Activated T-helper 1 cell treated with anti-CD3 and anti-CD28 coated beads, Interleukin-12 subunit alpha, Interleukin-12 subunit beta, Interleukin-2, Interleukin-4 antibody, amounts not matched to agents 30 ng/mL and 10 ng/mL and 1 ng/mL, durations not matched to agents 14 hours and 24 hours and 36 hours (primary cell): ENCODE results near the gene ARL3. TPM values are rescaled to one million over a fixed set of nuclear protein-coding genes. Genes with fewer than 3 reads are reported as not detected.
A peak's percentile ranks its signal among the peaks of the same experiment; 100 is the strongest.

ENCODE experiments used
- DNase-seq: peaks from one replicate; pipeline ENCODE4 v3.0.0; 2021; ENCODE audit warnings: low spot score
- H3K27ac Mint-ChIP-seq: one replicate; pipeline ENCODE4 v1.8.0; 2021; ENCODE audit warnings: mild to moderate bottlenecking, mixed read lengths
- H3K27me3 Mint-ChIP-seq: one replicate; pipeline ENCODE4 v1.8.0; 2022; ENCODE audit warnings: mild to moderate bottlenecking, moderate library complexity, mixed read lengths; ENCODE audit not compliant: insufficient read depth
- H3K36me3 Mint-ChIP-seq: one replicate; pipeline ENCODE4 v1.8.0; 2021; ENCODE audit warnings: low read depth, mixed read lengths
- H3K4me1 Mint-ChIP-seq: one replicate; pipeline ENCODE4 v1.8.0; 2021; ENCODE audit warnings: low read depth, mixed read lengths
- H3K4me3 Mint-ChIP-seq: one replicate; pipeline ENCODE4 v1.8.0; 2021; ENCODE audit warnings: mild to moderate bottlenecking, moderate library complexity, mixed read lengths
- H3K9me3 Mint-ChIP-seq: one replicate; pipeline ENCODE4 v1.8.0; 2021; ENCODE audit warnings: mixed read lengths
- intact Hi-C: fragments of 100-400 bp; cut with micrococcal nuclease; formaldehyde crosslinking; loops from one replicate; pipeline ENCODE4 v1.15.1; 2024
- total RNA-seq: library from RNA; stranded (reverse); gene quantifications from 2 replicates; pipeline ENCODE4 v1.2.3, GENCODE V29; 2022

Gene ARL3
- total RNA-seq, 1 donor from 2014 or later: 6.6 TPM

DNA sequence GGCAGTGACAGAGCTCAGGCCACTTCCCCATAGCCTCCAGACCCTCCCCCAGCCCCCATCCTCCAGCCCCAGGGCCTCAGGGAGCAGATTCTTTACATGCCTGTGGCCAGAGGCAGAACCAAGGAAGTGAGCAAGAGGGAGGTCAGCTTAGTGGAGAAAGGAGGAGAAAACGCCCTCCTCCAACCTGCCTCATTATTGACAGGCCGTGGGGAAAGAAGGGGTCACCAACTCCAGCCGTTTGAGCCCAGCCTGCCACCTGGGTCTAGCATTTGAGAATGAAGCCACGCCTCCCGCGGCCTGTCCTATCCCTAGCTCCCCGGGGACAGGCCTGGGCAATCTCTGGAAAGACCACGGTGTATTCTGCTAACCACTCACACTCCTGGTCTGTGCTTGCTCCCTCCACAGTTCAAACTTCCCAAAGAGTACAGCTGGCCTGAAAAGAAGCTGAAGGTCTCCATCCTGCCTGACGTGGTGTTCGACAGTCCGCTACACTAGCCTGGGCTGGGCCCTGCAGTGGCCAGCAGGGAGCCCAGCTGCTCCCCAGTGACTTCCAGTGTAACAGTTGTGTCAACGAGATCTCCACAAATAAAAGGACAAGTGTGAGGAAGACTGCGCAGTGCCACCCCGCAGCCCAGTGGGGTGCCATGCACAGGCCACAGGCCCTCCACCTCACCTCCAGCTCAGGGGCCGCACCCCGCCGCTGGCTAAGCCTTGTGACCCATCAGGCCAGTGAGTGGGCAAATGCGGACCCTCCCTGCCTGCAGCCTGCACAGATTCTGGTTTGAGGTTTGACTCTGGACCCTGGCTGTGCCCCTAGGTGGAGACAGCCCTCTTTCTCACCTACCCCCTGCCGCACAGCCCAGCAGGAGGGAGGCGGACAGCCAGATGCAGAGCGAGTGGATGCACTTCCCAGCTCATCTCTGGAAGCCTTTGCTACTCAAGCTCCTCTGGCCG lies 84.3 kb downstream of the ARL3 start:
- Mint-ChIP-seq H3K36me3 (peaks cover 4% of the 10 kb centered on the region), H3K4me1 (peaks cover 33% of the 10 kb centered on the region), H3K27me3 (no peaks in the 10 kb centered on the region), H3K4me3 (no peak overlapping the region), H3K9me3 (no peaks in the 10 kb centered on the region), H3K27ac (no peak overlapping the region)
- DNase-seq: no peak
- intact Hi-C loops: no loop called here

DNA sequence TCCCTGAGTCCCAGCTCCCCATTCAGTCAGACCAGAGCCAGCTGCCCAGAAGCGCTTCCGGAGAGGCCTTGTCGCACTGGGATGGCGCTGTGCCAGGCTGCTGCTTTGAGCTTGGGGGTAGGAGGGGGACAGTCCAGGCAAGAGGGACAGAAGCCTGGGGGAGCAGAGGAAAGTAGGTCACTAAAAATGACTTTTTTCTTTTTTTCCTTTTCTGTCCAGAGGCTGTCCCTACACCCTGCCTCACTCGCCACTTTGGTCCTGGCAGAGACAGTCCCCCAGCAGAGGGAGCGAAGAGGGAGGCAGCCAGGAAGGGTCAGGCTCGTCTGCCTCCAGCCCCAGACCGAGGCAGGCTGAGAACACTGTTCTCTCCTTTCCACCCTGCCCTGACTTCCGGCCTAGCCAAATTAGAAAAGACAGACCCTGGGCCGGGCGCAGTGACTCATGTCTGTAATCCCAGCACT lies 85.7 kb downstream of the ARL3 start:
- peaks cover 26% of the 10 kb centered on the region for H3K4me1 Mint-ChIP-seq
- H3K27ac Mint-ChIP-seq: no peak overlapping the region
- peaks cover 4% of the 10 kb centered on the region for H3K36me3 Mint-ChIP-seq
- DNase-seq: no peak
- no peak overlapping the region for H3K4me3 Mint-ChIP-seq
- intact Hi-C loops: no loop called here
- H3K27me3 Mint-ChIP-seq: no peaks in the 10 kb centered on the region
- H3K9me3 Mint-ChIP-seq: no peaks in the 10 kb centered on the region

DNA sequence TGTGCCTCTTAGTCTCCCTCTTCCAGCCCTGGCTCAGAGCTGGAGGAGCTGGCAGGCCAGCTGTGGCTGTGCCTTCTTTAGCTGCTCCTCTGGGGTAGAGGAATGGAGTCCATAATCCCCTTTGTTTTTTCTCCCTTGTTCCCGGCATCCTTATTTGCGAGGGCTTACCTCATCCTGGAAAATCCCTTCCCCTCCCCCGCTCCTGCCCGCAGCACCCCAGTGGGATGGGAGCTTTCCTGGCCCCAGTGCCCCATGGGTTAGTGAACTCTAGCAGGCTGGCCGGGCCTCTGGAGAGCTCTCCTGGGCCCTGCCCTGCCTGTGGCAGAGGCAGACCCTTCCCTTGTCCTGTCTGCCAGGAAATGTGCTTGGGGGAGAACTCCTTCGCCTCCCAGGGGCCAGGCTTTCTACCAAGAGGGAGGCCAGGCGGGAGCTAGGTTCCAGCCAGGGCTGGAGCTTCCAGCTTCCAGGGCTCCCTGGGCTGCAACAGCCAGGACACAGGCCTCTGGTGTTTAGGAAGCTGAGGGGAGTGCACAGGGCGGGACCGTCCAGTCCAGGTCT lies 86.4 kb downstream of the ARL3 start:
- intact Hi-C loops: no loop called here
- no peak overlapping the region for H3K27ac Mint-ChIP-seq

DNA sequence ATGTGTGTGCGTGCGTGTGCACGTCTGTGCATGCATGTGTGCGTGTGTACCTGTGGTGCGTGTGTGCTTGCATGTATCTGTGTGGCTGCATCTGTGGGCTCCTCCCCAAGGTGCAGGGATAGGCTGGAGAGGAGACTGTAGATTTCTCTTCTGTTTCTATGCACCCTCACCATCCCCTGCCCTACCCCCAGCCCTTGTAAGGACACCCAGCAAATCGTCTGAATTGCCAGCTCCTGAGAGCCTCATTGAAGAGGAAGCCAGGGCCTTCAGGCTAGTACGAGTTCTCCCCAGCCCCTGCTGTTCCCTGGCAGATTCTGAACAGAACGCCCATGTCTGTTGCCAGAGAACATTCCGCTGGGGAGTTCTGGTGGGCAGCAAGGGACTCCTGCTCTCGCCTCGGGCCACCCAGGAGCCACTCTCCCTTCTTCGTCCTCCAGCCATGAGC lies 86.9 kb downstream of the ARL3 start:
- Mint-ChIP-seq H3K4me3 (no peak overlapping the region), H3K36me3 (peaks cover 7% of the 10 kb centered on the region), H3K4me1 (peaks cover 14% of the 10 kb centered on the region), H3K9me3 (no peaks in the 10 kb centered on the region), H3K27me3 (no peaks in the 10 kb centered on the region), H3K27ac (peak overlapping the region; percentile 24)
- no peak for DNase-seq
- intact Hi-C loops: no loop called here

More for the DNA sequence above, 86.4 kb downstream of the ARL3 start:
- no peaks in the 10 kb centered on the region for H3K27me3 Mint-ChIP-seq
- H3K4me1 Mint-ChIP-seq: peaks cover 19% of the 10 kb centered on the region
- H3K36me3 Mint-ChIP-seq: peaks cover 7% of the 10 kb centered on the region
- no peak for DNase-seq
- H3K4me3 Mint-ChIP-seq: no peak overlapping the region
- H3K9me3 Mint-ChIP-seq: no peaks in the 10 kb centered on the region

DNA sequence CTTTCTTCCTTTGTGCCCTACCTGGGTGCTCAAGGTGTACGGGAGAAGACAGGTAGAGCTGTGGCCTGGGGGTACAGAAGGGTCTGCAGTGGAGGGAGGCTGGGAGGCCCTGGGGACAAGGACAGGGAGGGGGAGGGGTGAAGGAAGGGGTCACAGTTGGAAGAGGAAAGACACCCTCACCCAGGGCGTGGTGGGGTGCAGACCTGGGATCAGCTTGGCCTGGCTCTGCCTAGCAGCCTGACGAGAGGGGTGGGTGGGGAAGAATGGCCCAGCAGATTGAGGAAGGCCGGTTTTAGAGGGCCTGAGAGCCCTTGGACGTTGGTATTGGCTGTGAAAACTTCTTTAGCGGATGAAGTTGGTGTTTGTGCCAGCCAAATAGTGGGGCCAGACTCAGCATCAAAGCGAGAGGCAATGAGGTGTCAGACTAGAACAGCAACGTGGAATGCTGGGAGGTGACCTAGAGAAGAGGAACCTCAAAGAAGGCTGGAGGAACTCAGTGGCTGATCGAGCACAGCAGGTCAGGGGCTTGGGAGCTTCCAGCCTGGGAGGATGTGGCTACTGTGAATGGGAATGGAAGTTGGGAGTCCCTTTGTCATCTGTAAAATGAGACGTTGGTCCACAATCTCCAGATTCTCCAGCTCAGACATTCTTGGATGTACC lies 88.0 kb downstream of the ARL3 start:
- no peaks in the 10 kb centered on the region for H3K27me3 Mint-ChIP-seq
- peaks cover 4% of the 10 kb centered on the region for H3K36me3 Mint-ChIP-seq
- no peak overlapping the region for H3K4me3 Mint-ChIP-seq
- intact Hi-C loops: no loop called here
- H3K9me3 Mint-ChIP-seq: no peaks in the 10 kb centered on the region
- H3K4me1 Mint-ChIP-seq: peaks cover 3% of the 10 kb centered on the region
- H3K27ac Mint-ChIP-seq: no peak overlapping the region
- DNase-seq: no peak

DNA sequence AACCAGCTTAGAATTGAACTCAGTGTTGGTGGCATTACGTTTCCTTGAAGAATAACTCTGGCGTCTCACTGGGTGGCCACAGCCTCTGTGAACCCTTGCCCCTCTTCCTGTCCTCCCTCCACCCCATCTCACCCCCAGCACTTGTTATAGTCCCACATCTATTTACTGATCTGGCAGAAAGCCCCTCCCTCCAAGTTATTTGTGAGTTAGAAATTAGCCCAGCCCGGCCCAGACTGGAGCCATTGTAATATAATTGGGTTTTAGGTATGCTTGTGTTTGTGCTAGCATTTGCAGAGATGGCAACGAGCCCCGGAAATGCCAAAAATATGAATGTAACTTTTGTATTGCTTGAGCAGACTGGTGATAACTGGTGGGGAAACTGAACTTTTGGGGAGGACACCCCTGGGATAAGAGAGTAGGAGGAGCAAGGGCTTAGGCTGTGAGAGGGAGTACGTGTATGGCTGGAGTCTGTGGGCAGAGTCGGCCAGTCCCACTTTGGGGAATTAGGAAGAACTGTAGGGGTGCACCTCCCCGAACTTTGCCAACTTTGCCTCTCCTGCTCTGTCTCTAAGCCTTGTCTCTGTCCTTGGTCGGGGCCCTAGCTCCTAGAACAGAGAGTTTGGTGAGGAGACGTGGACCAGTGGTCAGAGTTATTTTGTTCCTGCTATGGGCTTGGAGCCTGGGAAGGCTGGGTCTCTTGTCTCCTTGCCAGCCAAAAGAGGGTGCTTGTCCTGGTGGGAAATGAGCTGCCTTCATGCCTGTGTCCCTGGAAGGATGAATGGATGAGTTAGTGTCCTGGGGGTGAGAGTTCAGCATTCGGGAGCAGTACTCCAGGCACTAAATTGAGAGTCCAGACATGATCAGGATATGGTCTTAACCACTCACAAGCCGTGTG lies 89.2 kb downstream of the ARL3 start:
- Mint-ChIP-seq H3K27ac (no peak overlapping the region), H3K27me3 (no peaks in the 10 kb centered on the region), H3K36me3 (peaks cover 2% of the 10 kb centered on the region), H3K9me3 (no peaks in the 10 kb centered on the region), H3K4me1 (no peaks in the 10 kb centered on the region), H3K4me3 (no peak overlapping the region)
- intact Hi-C loops: no loop called here
- no peak for DNase-seq

DNA sequence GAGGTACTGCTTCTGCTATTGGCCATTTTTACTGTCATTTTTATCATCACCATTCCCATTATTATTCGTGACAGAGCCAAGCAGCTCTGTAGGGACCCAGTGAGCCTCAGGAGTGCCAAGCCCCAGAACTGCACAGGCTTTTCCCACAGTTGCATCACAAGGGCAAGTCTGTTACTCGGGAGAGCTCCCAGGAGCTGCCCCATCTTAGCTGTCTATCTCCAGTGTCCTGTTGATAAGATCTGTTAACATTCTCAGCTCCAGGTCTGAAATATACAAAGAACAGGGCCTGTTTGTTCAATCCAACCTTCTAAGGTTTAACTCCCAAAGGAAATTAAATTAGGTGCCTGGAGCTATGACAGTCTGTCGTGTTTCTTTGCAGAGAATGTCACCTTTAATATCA lies 90.1 kb downstream of the ARL3 start:
- no peak for DNase-seq
- peaks cover 2% of the 10 kb centered on the region for H3K36me3 Mint-ChIP-seq
- no peak overlapping the region for H3K4me3 Mint-ChIP-seq
- no peaks in the 10 kb centered on the region for H3K27me3 Mint-ChIP-seq
- no peak overlapping the region for H3K27ac Mint-ChIP-seq
- H3K9me3 Mint-ChIP-seq: no peaks in the 10 kb centered on the region
- intact Hi-C loops: no loop called here
- no peaks in the 10 kb centered on the region for H3K4me1 Mint-ChIP-seq

Other genes with a start within 250 kb of the ARL3 start
- 61.0 and 66.1 TPM in 2 replicates for gene ACTR1A, start 211.7 kb downstream of the ARL3 start, total RNA-seq
- gene SUFU, start 210.4 kb downstream of the ARL3 start, total RNA-seq: 9.3 and 11.6 TPM in 2 replicates
- 108 and 111 TPM in 2 replicates for gene TRIM8, start 69.9 kb downstream of the ARL3 start, total RNA-seq
- gene SFXN2, start 239 bp upstream of the ARL3 start, total RNA-seq: 39.5 and 44.0 TPM in 2 replicates
- gene WBP1L, start 29.6 kb upstream of the ARL3 start, total RNA-seq: 19.4 and 20.0 TPM in 2 replicates
- gene CYP17A1, start 123.0 kb upstream of the ARL3 start, total RNA-seq: not detected in 2 replicates
- 9.7 and 12.6 TPM in 2 replicates for gene BORCS7, start 139.9 kb upstream of the ARL3 start, total RNA-seq
- 0.12 and 0.47 TPM in 2 replicates for gene AS3MT, start 155.1 kb upstream of the ARL3 start, total RNA-seq
- gene CNNM2, start 203.9 kb upstream of the ARL3 start, total RNA-seq: 5.5 and 6.6 TPM in 2 replicates